ENCODE measurements around the gene KDM4B.

DNA sequence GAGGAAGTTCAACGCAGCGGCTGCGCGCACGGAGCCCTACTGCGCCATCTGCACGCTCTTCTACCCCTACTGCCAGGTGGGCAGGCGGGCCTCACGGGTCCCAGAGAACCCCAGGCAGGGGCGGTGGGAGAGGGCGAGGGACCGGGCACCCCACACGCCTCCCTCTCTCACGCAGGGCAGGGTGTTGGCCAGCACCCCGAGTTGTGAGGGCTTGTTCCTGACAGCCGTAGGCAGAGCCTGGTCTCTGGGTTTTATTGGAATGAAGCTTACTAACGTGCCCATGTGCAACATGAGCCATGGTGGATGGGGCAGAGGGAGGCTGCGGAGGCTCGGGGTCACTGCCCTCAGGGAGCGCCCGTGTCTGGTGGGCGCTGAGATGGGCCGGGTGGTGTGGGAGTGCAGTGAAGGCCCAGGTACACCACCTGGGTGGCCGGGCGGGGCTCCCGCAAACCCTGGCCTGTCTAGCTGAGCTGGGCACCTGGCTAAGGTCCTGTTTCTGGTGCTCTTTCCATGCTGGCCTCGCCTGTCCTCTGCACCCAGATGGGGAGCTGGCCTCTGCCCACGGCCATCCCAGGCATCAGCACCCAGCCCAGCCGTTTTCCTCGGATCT, 165.2 kb downstream of the KDM4B start:
- TF ChIP-seq, protein P1, sequence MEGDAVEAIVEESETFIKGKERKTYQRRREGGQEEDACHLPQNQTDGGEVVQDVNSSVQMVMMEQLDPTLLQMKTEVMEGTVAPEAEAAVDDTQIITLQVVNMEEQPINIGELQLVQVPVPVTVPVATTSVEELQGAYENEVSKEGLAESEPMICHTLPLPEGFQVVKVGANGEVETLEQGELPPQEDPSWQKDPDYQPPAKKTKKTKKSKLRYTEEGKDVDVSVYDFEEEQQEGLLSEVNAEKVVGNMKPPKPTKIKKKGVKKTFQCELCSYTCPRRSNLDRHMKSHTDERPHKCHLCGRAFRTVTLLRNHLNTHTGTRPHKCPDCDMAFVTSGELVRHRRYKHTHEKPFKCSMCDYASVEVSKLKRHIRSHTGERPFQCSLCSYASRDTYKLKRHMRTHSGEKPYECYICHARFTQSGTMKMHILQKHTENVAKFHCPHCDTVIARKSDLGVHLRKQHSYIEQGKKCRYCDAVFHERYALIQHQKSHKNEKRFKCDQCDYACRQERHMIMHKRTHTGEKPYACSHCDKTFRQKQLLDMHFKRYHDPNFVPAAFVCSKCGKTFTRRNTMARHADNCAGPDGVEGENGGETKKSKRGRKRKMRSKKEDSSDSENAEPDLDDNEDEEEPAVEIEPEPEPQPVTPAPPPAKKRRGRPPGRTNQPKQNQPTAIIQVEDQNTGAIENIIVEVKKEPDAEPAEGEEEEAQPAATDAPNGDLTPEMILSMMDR (IDR thresholded peaks at IDR 0.05; ENCODE audit: low read depth, low read length, missing input control) = no peak
- TF ChIP-seq SP1 (IDR thresholded peaks at IDR 0.05) (no peak), ZBTB33 (IDR thresholded peaks at IDR 0.05) (no peak), GABPA (IDR thresholded peaks at IDR 0.05 in 1 of 2, conservative IDR thresholded peaks at IDR 0.05 in 1 of 2) (no peak), EGR1 (IDR thresholded peaks at IDR 0.05; ENCODE audit: low read depth in 2 of 2) (no peak), RAD21 (IDR thresholded peaks at IDR 0.05) (no peak), JUND (IDR thresholded peaks at IDR 0.05) (no peak), RXRA (IDR thresholded peaks at IDR 0.05) (no peak), FOXA1 (IDR thresholded peaks at IDR 0.05) (no peak), TAF1 (conservative IDR thresholded peaks at IDR 0.05) (no peak), YY1 (IDR thresholded peaks at IDR 0.05) (no peak)
- TF ChIP-seq, protein P2, sequence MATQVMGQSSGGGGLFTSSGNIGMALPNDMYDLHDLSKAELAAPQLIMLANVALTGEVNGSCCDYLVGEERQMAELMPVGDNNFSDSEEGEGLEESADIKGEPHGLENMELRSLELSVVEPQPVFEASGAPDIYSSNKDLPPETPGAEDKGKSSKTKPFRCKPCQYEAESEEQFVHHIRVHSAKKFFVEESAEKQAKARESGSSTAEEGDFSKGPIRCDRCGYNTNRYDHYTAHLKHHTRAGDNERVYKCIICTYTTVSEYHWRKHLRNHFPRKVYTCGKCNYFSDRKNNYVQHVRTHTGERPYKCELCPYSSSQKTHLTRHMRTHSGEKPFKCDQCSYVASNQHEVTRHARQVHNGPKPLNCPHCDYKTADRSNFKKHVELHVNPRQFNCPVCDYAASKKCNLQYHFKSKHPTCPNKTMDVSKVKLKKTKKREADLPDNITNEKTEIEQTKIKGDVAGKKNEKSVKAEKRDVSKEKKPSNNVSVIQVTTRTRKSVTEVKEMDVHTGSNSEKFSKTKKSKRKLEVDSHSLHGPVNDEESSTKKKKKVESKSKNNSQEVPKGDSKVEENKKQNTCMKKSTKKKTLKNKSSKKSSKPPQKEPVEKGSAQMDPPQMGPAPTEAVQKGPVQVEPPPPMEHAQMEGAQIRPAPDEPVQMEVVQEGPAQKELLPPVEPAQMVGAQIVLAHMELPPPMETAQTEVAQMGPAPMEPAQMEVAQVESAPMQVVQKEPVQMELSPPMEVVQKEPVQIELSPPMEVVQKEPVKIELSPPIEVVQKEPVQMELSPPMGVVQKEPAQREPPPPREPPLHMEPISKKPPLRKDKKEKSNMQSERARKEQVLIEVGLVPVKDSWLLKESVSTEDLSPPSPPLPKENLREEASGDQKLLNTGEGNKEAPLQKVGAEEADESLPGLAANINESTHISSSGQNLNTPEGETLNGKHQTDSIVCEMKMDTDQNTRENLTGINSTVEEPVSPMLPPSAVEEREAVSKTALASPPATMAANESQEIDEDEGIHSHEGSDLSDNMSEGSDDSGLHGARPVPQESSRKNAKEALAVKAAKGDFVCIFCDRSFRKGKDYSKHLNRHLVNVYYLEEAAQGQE (IDR thresholded peaks at IDR 0.05) = no peak
- TF ChIP-seq, protein P3, sequence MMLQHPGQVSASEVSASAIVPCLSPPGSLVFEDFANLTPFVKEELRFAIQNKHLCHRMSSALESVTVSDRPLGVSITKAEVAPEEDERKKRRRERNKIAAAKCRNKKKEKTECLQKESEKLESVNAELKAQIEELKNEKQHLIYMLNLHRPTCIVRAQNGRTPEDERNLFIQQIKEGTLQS (IDR thresholded peaks at IDR 0.05) = no peak
- TF ChIP-seq, protein P4, sequence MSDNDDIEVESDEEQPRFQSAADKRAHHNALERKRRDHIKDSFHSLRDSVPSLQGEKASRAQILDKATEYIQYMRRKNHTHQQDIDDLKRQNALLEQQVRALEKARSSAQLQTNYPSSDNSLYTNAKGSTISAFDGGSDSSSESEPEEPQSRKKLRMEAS (IDR thresholded peaks at IDR 0.05) = no peak
